Erythroblast (primary cell): ENCODE data around the gene CHN2.

Experiments used
- DNase-seq, 2 experiments: peaks; one replicate each; lab custom pipeline; 2025; lab: John Stamatoyannopoulos, UW
- GATA1 ChIP-seq: IDR thresholded peaks from 2 replicates; pipeline ENCODE4 v1.6.1; 2011; ENCODE audit warnings: low read depth, mild to moderate bottlenecking, control low read depth, low read length, moderate library complexity
- POLR2A ChIP-seq: IDR thresholded peaks from 2 replicates; pipeline ENCODE4 v1.6.1; 2011; ENCODE audit warnings: mild to moderate bottlenecking, low read length

The CHN2 gene

DNA sequence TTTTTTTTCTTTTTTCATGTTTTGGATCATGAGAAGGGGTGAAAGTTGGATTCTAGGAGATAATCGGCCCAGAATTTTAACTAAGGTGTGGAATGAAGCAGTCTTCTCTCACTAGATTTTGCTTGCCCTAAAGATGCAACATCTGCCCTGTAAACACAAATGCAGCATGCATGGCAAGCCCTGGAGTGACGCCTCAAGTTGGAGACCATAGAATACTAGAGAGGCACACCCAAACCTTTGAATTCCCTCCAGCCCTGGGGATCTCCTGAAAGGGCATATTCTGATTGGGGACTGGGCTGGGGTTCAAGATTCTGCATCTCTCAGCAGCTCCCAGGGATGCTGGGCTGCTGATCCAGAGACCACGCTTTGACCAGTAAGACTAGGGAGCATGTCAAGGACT is 241.3 kb downstream of the CHN2 start:
- TF ChIP-seq GATA1 (no peak), POLR2A (no peak)
- DNase-seq: no peak

DNA sequence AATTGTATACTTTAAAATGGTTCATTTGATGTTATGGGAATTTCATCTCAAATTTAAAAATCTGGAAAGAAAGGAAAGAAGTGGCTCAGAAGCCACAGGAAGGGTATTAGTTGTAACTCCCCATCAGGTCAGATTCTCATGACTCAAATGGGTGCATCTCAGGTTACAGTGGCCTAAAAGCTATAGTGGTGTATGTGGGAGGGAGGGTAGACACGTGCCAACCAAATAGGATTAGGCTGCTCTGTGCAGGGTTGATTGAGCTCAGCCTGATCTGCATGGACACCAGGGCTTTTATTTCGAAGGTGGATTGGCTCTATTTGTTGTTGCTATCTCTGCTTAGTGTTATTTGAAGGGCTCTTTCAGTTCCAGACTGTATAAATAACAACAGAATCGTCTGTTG is 247.6 kb downstream of the CHN2 start:
- DNase-seq: no peak
- TF ChIP-seq POLR2A (no peak), GATA1 (no peak)

DNA sequence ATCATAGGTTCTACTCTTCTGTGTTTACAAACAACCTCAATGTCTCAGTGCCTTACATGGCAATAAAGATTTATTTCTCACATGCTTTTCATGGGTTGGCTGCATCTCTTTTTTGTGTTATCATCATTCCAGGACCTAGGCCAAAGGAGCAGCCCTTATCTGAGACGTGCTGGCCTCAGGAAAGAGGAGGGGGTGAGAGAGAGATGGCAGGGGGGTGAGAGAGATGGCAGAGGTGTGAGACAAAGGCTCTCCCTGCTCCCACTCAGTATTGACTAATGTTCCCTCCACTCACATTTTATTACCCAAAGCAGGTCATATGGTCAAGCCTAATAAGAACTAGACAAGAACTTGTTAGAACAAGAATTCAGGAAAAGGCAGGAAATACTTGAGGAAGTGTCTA is 249.0 kb downstream of the CHN2 start:
- DNase-seq: peak in 1 of 2 experiments; percentile 5
- TF ChIP-seq POLR2A (no peak), GATA1 (no peak)

DNA sequence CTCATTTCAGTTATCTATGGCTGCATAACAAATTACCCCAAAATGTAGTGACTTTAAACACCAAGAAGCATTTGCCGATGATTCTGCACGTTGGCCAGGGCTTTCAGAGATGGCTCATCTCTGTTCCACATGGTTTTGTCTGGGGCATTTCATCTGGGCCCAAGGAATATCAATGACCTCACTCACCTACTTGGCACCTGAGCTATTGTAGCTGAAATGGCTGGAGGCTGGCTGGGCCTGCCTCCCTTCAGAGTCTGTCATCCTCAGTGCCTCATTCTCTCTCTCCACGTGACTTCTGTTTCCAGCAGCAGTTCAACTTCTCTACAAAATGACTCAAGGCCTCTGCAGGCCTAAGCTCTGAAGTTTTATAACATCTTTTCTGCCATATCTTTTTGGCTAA is 249.7 kb downstream of the CHN2 start:
- TF ChIP-seq POLR2A (no peak), GATA1 (no peak)
- no peak for DNase-seq

DNA sequence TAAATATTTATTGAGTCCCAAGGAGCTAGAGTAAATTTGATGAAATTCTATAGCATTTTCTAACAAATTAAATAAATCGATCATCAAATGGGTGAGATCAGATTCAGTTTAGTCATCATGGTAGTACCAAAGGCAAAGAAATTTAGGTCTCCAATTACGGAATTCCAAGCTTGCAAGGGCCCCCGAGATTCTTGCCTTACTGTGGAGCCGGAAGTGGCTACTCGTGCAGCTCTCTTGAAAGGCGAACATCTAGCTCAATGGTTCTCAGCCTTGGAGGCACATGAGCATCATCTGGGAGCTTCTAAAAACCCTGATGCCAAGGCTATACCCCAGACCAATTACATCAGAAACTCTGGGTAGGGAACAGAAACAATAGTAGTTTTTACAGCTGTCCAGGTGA is 251.2 kb downstream of the CHN2 start:
- no peak for DNase-seq
- TF ChIP-seq GATA1 (no peak), POLR2A (no peak)

DNA sequence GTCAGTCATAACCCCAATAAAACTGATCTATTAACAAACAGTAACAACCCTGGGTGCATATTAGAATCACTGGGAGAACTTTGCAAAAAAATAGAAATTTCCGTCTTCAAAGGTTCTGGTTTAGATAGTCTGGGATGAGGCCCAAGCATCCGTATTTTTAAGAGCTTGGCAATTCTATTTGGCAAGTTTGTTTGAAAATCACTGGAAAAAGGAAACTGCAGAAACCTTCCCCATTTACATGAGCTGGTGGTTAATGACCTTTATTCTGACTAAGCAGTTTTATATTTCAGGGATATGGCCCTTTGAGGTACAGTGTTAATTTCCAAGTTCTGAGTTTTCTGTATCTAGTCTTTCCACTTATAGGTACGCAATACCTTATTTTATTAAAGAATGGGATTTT is 253.3 kb downstream of the CHN2 start:
- DNase-seq: no peak
- TF ChIP-seq POLR2A: no peak
- no peak for TF ChIP-seq GATA1

DNA sequence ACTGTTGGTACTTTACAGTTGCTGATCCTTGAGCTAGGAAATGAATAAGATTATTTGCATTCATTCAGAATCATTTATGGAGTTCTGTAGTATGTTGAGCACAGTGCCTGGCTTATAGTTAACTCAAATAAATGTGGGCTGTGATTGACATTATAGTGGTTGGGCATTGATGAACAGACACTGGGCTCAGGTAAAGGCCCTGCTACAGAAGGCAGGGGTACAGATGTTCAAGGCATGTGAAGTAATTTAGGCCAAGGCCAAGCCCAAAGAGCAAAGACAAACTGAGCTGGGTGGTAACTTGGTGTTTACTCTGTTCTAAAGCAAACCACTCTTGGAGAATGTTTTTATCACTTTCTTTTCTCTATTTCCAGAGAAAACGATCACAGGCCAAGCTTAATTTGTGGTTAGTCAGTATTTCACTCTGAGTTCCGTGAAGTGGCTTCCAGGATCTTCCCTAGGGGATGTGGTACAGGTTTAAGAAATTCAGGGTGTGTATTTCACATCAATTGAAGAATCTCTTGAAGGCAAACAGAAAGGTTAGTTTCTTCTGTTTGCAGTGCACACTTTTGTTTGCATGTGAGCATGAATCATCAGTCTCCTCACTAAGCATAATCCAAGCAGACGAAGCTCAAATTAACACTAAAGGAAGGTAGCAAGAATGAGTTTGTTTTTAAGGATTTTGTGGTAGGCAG is 255.1 kb downstream of the CHN2 start:
- TF ChIP-seq GATA1: no peak
- DNase-seq: no peak

DNA sequence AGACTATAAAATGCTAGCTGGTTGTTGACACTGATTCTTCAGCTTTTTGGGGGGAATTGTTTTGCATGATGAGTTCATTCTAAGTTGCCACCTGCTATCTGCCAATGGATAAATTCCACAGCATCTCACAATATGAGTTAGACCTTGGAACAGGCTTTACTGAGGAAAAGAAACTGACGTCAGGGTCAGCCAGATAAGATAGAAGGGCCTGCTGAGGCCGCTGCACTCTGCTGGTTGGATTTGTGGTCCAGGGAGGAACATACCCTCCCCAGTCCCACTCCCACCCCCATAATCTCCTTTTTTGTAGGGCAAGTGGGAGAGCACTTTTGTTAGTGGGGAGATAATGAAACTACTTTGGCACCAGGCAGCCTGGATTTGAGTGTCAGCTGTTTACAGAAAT is 258.4 kb downstream of the CHN2 start:
- DNase-seq: no peak
- no peak for TF ChIP-seq GATA1
- TF ChIP-seq POLR2A: no peak

DNA sequence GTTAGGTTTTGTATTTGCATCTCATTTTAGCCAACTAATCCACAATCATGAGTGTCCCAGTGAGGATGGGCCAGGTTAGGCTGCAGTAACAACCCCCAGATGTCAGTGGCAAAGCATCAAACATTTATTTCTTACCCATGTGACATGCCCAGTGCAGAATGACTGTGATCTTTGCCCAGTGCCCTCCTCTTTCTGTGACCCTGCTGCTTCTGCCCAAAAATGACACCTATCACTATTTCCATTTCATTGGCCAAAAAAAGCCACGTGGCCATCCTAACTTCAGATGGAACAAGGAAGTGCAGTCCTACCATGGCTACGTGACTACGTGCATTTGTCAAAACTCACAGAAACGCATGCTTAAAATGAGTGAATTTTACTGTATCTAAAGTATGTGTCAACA is 259.9 kb downstream of the CHN2 start:
- DNase-seq: no peak
- TF ChIP-seq POLR2A (no peak), GATA1 (no peak)

DNA sequence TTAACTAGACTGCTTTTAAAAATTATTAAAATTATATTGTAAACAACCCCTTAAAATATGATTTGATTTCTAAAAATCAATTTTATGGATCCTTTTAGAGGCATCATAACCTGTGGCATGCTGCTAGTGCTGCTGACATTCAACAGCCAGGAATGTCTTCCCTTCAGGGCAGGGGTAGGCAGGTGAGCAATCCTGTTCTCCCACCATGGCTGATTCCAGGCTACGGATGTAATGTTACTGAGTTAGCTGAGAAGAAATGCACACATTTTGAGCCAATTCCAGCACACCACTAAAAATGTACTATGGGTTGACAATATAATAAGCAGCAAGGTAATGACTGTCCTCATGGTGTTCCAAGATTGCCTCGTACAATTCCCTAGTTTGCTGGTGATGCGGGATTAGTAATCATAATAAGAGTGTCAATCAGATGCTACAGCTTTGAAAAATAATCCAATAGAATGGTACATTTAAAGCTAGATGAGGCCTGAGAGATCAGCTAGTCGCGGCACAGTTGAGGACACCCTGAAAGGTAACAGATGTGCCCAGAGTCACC is 260.4 kb downstream of the CHN2 start:
- no peak for DNase-seq
- TF ChIP-seq GATA1 (no peak), POLR2A (no peak)

DNA sequence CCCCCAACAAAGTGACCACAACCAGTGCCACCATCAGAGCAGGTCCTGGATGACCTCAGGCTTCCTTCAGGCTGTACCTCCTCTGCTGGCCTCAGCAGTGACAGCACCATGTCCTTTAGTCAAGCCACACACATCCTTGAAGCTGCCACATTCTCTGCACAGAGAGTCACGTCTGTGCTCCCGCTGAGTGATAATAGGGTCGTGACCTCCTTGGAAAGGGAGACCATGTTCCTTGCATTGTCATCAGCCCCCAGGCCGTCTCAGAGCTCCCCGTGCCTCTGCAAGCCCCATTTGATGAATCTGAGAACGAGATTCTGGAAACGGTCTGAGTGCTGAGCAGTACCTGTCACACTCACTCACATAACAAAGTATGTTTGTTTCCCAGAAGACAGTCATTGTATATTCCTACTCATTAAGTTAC is 262.6 kb downstream of the CHN2 start:
- DNase-seq: no peak

DNA sequence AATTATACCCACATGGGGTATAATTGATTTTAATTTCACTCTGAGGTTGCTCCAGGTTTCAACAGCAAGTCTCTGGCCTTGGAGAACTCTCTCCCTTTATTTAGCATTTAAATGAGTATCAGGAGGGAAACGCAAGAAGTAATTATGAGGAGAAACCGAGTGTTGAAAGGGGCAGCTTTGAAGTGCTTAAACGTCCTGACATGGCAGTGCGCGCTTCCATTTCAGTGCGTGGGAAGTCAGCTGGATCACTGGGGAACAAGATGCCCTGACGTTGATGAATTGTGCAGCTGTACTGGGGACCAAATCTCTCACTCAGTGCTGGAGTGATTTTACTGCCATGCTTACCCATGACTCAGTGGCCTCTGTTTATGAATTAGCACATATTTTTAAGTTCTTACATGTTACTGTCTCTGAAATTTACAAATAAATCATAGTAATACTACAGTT is 263.0 kb downstream of the CHN2 start:
- TF ChIP-seq POLR2A: no peak
- TF ChIP-seq GATA1: no peak
- no peak for DNase-seq

More for the DNA sequence above, 262.6 kb downstream of the CHN2 start:
- no peak for TF ChIP-seq GATA1
- TF ChIP-seq POLR2A: no peak

DNA sequence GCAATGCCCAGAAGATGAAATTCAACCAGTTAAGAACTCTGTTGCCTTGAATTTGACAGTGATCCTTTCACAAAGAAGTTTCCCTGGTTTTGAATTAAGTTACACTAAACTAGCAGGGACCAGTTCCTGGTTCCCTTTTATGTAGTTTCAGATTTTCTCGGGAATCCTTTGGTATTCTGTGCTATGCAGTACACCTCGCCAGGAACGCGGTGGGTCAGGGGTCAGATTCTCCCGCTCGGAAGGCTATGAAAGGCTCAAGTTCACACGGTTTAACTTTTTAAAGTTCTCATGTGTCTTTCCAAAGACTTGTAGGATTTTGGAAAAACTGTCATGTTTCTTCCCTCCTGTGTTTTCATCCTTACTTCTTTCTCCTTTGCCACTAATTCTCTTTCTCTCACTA is 264.4 kb downstream of the CHN2 start:
- TF ChIP-seq POLR2A (no peak), GATA1 (no peak)

DNA sequence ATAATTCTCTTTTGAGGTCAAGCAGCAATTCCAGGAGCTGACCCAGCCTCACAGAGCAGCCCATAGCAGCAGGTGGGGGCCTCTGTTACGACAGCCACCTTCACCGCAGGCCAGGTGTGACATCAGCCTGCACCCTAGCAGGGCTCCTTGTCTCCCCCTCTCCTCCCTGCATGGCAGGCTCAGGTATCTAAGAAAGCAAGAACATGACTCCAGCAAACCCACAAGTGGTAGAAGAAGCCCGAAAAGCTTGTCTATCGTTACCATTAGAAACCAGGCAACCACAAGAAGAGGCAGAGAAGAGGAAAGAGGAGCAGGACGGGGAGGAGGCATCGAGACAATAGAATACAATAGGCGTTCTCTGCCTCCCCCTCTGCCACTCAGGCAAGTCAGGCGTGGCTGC is 265.0 kb downstream of the CHN2 start:
- TF ChIP-seq GATA1 (no peak), POLR2A (no peak)
- no peak for DNase-seq

More for the DNA sequence above, 264.4 kb downstream of the CHN2 start:
- DNase-seq: no peak

DNA sequence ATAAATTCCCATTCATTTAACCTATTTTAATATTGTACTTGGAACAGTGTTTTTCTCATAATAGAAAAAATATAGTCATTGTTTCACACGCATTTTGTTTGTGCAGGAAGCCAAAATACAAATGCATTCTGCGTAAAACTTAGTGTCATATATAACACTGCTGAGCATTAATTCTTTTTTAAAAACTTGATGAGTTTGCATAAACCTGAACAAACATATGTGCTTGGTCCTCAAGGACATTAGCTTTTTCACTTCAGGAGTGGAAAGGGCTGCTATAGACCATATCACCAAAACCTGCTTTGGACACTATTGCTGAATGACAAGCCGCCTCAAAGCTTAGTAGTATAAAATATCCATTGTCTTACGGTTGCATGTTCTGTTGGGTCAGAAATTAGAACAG is 267.4 kb downstream of the CHN2 start:
- no peak for DNase-seq
- TF ChIP-seq POLR2A (no peak), GATA1 (no peak)
